Endothelial cell of hepatic sinusoid (primary cell): Measurements from ENCODE around the gene STAM2.
"Not testable (repeated sequence)": the region's sequence is repeated elsewhere in the genome, so short reads cannot be mapped to it uniquely, and the experiment has no call there.

Source experiments
- in situ Hi-C: cut with HindIII; loops from 2 replicates; pipeline ENCODE4 v1.10.0; 2017; ENCODE audit warnings: low sequenced_read_pairs

Gene STAM2

DNA sequence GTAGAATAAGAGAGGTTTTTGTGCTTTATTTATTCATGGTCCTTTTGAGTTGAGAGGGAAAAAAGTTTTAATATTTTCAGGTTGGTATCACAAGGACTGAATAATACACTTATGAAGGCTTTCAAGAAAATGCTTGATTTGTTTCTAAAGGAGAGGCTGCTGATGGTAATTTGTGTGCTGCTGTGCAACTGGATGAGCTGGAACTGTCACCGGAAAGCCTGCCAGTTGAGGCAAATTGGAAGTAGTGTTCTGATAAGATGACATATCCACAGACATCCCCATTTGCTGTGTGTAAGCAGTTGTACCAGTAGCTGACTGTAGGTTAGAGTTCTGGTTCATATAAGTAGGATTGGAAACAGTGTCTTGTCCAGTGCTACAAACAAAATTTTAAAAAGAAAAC, 55.1 kb downstream of the STAM2 start:
- in situ Hi-C loops: no loop called here

DNA sequence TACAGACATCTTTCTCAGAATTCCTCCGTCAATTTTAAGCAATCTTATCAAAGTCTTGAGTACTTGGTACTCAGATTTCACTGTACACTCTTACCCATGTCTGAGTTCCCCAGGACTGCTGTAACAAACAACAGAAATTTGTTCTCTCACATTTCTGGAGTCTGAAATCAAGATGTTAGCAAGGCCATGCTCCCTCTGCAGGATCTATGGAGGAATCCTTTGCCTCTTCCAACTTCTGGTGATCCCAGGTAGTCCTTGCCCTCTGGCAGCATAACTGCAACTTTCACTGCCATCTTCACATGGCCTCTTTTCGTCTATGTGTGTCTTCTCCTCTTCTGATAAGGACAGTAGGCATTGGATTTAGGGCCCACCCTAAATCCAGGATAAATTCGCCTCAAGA, 59.6 kb downstream of the STAM2 start:
- in situ Hi-C loops: no loop called here

GRCh38 chr2:152114366-152114765, 61.2 kb downstream of the STAM2 start:
- in situ Hi-C loops: no loop called here

GRCh38 chr2:152107140-152107539, 68.4 kb downstream of the STAM2 start:
- in situ Hi-C loops: not testable (repeated sequence)

- in situ Hi-C loops: no loop called here
These were observed 69.1 kb downstream of the STAM2 start for GRCh38 chr2:152106464-152106863.

GRCh38 chr2:152103271-152103670, 72.3 kb downstream of the STAM2 start:
- in situ Hi-C loops: no loop called here

DNA sequence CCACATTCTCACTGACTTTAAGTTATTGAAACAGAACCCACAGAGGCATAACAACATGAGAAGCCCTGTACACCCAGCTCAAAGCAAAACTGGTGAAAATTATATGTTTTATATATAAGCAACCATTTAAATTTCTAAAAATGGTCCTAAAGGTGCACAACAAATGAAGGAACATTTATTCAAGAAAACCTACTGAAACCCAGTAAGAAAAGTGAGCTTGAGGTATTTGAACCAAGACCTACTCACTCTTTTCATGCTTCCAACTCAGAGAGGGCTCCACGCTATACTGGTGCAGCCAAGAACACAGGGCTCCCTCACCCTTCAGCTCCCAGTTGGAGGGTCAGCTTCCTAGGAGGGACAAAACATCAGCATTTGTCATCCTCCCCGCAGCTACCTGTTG, 74.6 kb downstream of the STAM2 start:
- in situ Hi-C loops: no loop called here

GRCh38 chr2:152099367-152100050, 76.1 kb downstream of the STAM2 start:
- in situ Hi-C loops: no loop called here

GRCh38 chr2:152098496-152099366, 76.8 kb downstream of the STAM2 start, which contains the start of gene CACNB4:
Gene CACNB4 (minus strand): TSS chr2:152099044.
- in situ Hi-C loops: no loop called here

GRCh38 chr2:152097801-152098495, 77.6 kb downstream of the STAM2 start:
- in situ Hi-C loops: no loop called here

GRCh38 chr2:152097290-152097800, 78.2 kb downstream of the STAM2 start:
- in situ Hi-C loops: no loop called here

GRCh38 chr2:152095146-152095545, 80.4 kb downstream of the STAM2 start:
- in situ Hi-C loops: no loop called here

- in situ Hi-C loops: no loop called here
These were observed 81.5 kb downstream of the STAM2 start for GRCh38 chr2:152094014-152094413.

DNA sequence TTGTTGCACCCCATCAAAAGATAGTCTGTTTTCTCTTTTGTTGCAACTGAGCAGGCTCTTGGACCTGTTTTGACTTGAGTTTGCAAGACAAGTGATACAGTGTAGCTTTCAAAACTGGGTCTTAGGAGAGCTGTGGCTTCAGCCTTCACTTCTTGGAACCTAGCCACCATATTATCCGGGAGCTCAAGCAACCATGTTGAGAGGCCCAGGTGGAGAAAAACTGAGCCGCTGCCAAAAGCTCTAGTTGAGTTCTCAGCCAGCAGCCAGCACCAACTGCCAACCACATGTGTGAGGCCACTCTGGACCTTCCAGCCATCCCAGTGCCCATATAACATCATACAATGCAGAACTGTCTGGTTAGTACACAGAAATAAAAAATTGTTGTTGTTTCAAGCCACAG, 82.1 kb downstream of the STAM2 start:
- in situ Hi-C loops: no loop called here

GRCh38 chr2:152092095-152092494, 83.5 kb downstream of the STAM2 start:
- in situ Hi-C loops: no loop called here

DNA sequence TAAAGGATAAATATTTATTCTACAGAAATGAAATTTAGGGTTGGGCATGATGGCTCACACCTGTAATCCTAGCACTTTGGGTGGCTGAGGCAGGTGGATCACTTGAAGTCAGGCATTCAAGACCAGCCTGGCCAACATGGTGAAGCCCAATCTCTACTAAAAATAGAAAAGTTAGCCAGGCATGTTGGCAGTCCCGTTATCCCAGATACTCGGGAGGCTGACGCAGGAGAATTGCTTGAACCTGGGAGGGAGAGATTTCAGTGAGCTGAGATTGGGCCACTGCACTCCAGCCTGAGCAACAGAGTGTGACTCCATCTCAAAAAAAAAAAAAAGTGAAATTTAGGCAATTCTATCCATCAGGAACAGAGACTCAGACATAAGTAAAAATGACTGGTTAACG, 84.8 kb downstream of the STAM2 start:
- in situ Hi-C loops: not testable (repeated sequence)

DNA sequence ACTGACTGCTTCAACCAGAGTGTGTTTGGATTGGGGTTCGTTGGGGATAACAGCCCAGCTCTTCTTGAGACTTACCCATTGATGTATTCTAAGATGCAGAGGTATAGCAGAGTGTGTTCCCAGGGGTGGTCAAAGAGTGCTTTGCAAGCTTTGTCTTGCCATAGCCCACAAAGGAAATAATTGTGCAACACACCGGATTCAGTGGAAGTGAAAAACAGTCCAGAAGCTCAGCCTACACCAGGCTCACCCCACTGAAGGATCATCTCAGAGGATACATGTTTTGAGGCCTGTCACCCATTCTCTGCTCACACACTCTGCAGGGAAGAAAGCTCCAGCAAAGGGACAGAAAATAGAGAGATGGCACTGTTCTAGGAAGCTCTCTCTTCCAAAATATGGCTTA, 86.3 kb downstream of the STAM2 start:
- in situ Hi-C loops: no loop called here

- in situ Hi-C loops: no loop called here
These were observed 87.6 kb downstream of the STAM2 start for GRCh38 chr2:152088006-152088405.

DNA sequence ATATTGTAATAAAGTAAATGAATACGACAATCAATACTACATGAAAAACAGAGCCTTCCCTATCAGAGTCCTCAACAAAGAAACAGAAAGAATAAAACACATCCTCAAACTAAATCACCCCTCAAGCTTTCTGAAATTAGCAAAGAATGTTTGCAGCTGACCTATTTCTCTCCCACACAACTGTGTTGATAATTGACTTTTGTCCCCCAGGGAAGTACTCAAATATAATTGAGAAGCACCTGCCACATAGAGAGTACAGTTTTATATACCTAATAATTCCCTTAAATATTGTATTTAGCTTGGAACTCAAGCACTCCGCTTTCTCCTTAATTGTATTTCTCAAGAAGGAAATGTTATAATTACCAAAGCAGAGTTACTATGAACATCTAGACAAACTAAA, 89.3 kb downstream of the STAM2 start:
- in situ Hi-C loops: no loop called here

GRCh38 chr2:152084076-152084475, 91.5 kb downstream of the STAM2 start:
- in situ Hi-C loops: no loop called here

GRCh38 chr2:152083202-152083875, 92.2 kb downstream of the STAM2 start:
- in situ Hi-C loops: no loop called here
